GM18867 (cell line): ENCODE measurements around the gene FREM3.

Experiments used
- ATAC-seq: cut with Tn5 transposase; IDR thresholded peaks from one replicate; pipeline ENCODE4 v1.9.1; 2021; ENCODE audit warnings: mild to moderate bottlenecking, moderate library complexity; ENCODE audit not compliant: unreplicated experiment

FREM3 gene

GRCh38 chr4:143668930-143669552 is 31.4 kb downstream of the FREM3 start:
- ATAC-seq, result peak; percentile 95

- ATAC-seq, result no peak
These were observed 33.0 kb downstream of the FREM3 start for GRCh38 chr4:143667461-143667860.

- no peak for ATAC-seq
These were observed 42.1 kb downstream of the FREM3 start for GRCh38 chr4:143658336-143658735.

- no peak for ATAC-seq
These were observed 45.9 kb downstream of the FREM3 start for GRCh38 chr4:143654571-143654970.

- no peak for ATAC-seq
These were observed 47.4 kb downstream of the FREM3 start for GRCh38 chr4:143653031-143653430.

- peak; percentile 76 for ATAC-seq
These were observed 57.1 kb downstream of the FREM3 start for GRCh38 chr4:143643399-143643798.

GRCh38 chr4:143642611-143643010 is 57.9 kb downstream of the FREM3 start:
- no peak for ATAC-seq

GRCh38 chr4:143641361-143641760 is 59.1 kb downstream of the FREM3 start:
- ATAC-seq, result no peak

- no peak for ATAC-seq
These were observed 65.7 kb downstream of the FREM3 start for GRCh38 chr4:143634763-143635162.

GRCh38 chr4:143633833-143634232 is 66.6 kb downstream of the FREM3 start:
- ATAC-seq, result no peak

GRCh38 chr4:143626134-143626911 is 74.2 kb downstream of the FREM3 start:
- no peak for ATAC-seq

GRCh38 chr4:143625632-143626031 is 74.8 kb downstream of the FREM3 start:
- ATAC-seq, result no peak

- no peak for ATAC-seq
These were observed 76.6 kb downstream of the FREM3 start for GRCh38 chr4:143623896-143624295.

- ATAC-seq, result no peak
These were observed 81.7 kb downstream of the FREM3 start for GRCh38 chr4:143618811-143619210.

- ATAC-seq, result peak; percentile 57
These were observed 82.3 kb downstream of the FREM3 start for GRCh38 chr4:143617994-143618679.

GRCh38 chr4:143616771-143617170 is 83.7 kb downstream of the FREM3 start:
- ATAC-seq, result peak; percentile 92

GRCh38 chr4:143609492-143609891 is 91.0 kb downstream of the FREM3 start:
- ATAC-seq, result no peak

- ATAC-seq, result no peak
These were observed 94.0 kb downstream of the FREM3 start for GRCh38 chr4:143606480-143606879.

- ATAC-seq, result no peak
These were observed 100.6 kb downstream of the FREM3 start for GRCh38 chr4:143599827-143600226.

- no peak for ATAC-seq
These were observed 101.7 kb downstream of the FREM3 start for GRCh38 chr4:143598816-143599215.

GRCh38 chr4:143597276-143597675 is 103.2 kb downstream of the FREM3 start:
- ATAC-seq, result no peak

GRCh38 chr4:143587703-143588102 is 112.8 kb downstream of the FREM3 start:
- no peak for ATAC-seq
